ENCODE measurements around the gene CEACAM8. TPM values are rescaled to one million over a fixed set of nuclear protein-coding genes. Genes with fewer than 3 reads are reported as not detected.
"Not testable (repeated sequence)": the region's sequence is repeated elsewhere in the genome, so short reads cannot be mapped to it uniquely, and the experiment has no call there.

Gene CEACAM8
- total and polyA plus RNA-seq, 10 donors: 0.33 to 53.6 (median 2.1) TPM

- Histone ChIP-seq H3K27me3 (replicated peaks in 1 of 7) (peaks cover 0 to 30% (median 0%) of the 10 kb centered on the region in 7 donors), H3K4me3 (no peak overlapping the region), H3K36me3 (no peaks in the 10 kb centered on the region), H3K27ac (no peak overlapping the region), H3K4me1 (peaks cover 0 to 9% (median 0%) of the 10 kb centered on the region in 6 donors), H3K9me3 (no peaks in the 10 kb centered on the region)
- TF ChIP-seq POLR2AphosphoS5 (IDR thresholded peaks at IDR 0.05): no peak
- TF ChIP-seq, protein P1, sequence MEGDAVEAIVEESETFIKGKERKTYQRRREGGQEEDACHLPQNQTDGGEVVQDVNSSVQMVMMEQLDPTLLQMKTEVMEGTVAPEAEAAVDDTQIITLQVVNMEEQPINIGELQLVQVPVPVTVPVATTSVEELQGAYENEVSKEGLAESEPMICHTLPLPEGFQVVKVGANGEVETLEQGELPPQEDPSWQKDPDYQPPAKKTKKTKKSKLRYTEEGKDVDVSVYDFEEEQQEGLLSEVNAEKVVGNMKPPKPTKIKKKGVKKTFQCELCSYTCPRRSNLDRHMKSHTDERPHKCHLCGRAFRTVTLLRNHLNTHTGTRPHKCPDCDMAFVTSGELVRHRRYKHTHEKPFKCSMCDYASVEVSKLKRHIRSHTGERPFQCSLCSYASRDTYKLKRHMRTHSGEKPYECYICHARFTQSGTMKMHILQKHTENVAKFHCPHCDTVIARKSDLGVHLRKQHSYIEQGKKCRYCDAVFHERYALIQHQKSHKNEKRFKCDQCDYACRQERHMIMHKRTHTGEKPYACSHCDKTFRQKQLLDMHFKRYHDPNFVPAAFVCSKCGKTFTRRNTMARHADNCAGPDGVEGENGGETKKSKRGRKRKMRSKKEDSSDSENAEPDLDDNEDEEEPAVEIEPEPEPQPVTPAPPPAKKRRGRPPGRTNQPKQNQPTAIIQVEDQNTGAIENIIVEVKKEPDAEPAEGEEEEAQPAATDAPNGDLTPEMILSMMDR (IDR thresholded peaks at IDR 0.05 in 8 of 11, conservative IDR thresholded peaks at IDR 0.05 in 3 of 11): no peak
- intact Hi-C loops (cut with DNase I; ENCODE audit: low total_unique reads): no loop called here
- DNase-seq: no peak
- WGBS, 5 donors: 88 to 100% (median 97%) methylated on average over 2 of the region's 2 CpGs
These were observed 51.9 kb downstream of the CEACAM8 start for GRCh38 chr19:42542791-42543190.

- WGBS, 5 donors: 74 to 85% (median 81%) methylated on average over 7 to 8 of the region's 8 CpGs
- DNase-seq: no peak
- H3K9me3 ChIP-seq: peaks cover 0 to 7% (median 0%) of the 10 kb centered on the region in 8 donors
- TF ChIP-seq, protein P1 (IDR thresholded peaks at IDR 0.05 in 8 of 11, conservative IDR thresholded peaks at IDR 0.05 in 3 of 11): no peak
- TF ChIP-seq POLR2AphosphoS5 (IDR thresholded peaks at IDR 0.05): no peak
- TF ChIP-seq POLR2A (IDR thresholded peaks at IDR 0.05): no peak
- no peak overlapping the region for H3K4me3 ChIP-seq
- intact Hi-C loops (cut with DNase I; ENCODE audit: low total_unique reads): no loop called here
- H3K27ac ChIP-seq: no peak overlapping the region
- H3K4me1 ChIP-seq: peaks cover 0 to 9% (median 0%) of the 10 kb centered on the region in 6 donors
- peaks cover 0 to 12% (median 0%) of the 10 kb centered on the region in 7 donors for H3K27me3 ChIP-seq (replicated peaks in 1 of 7)
- H3K36me3 ChIP-seq: no peaks in the 10 kb centered on the region
These were observed 54.6 kb downstream of the CEACAM8 start for GRCh38 chr19:42540071-42540553.

GRCh38 chr19:42538841-42539709 lies 55.6 kb downstream of the CEACAM8 start:
- Histone ChIP-seq H3K36me3 (no peaks in the 10 kb centered on the region), H3K9me3 (peaks cover 0 to 7% (median 0%) of the 10 kb centered on the region in 8 donors), H3K4me1 (peaks cover 0 to 9% (median 0%) of the 10 kb centered on the region in 6 donors), H3K27ac (no peak overlapping the region), H3K4me3 (no peak overlapping the region), H3K27me3 (replicated peaks in 1 of 7) (peaks cover 0 to 12% (median 0%) of the 10 kb centered on the region in 7 donors)
- intact Hi-C loops (cut with DNase I; ENCODE audit: low total_unique reads): no loop called here
- WGBS, 5 donors: 58 to 82% (median 76%) methylated on average over 6 to 7 of the region's 7 CpGs
- no peak for DNase-seq
- TF ChIP-seq, protein P1 (IDR thresholded peaks at IDR 0.05 in 8 of 11, conservative IDR thresholded peaks at IDR 0.05 in 3 of 11): no peak
- TF ChIP-seq POLR2AphosphoS5 (IDR thresholded peaks at IDR 0.05): no peak
- TF ChIP-seq POLR2A (IDR thresholded peaks at IDR 0.05): no peak

DNA sequence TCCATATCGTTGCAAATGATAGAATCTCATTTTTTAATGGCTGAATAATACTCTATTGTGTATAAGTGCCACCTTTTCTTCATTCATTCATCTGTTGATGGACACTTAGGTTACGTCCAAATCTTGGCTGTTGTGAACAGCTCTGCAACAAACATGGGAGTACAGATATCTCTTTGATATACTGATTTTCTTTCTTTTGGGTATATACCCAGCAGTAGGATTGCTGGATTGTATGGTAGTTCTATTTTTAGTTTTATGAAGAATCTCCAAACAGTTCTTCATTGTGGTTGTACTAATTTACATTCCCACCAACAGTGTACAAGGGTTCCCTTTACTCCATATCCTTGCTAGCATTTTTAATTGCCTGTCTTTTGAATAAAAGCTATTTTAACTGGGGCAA lies 59.4 kb downstream of the CEACAM8 start:
- H3K4me3 ChIP-seq; H3K9me3 ChIP-seq; H3K27ac ChIP-seq; DNase-seq; H3K36me3 ChIP-seq; intact Hi-C loops (cut with DNase I; ENCODE audit: low total_unique reads); H3K27me3 ChIP-seq (replicated peaks in 1 of 7); H3K4me1 ChIP-seq: not testable (repeated sequence)
- WGBS, 5 donors: 64 to 79% (median 72%) methylated on average over 2 of the region's 2 CpGs

All from spleen (tissue), 11 donors.